Neural progenitor cell (in vitro differentiated cells): ENCODE results near the gene XPNPEP3.
"Not testable (repeated sequence)": the region's sequence is repeated elsewhere in the genome, so short reads cannot be mapped to it uniquely, and the experiment has no call there.

Experiments used
- EZH2 ChIP-seq: fragments of 200-600 bp; sonication (generic); IDR thresholded peaks from 2 replicates; pipeline ENCODE4 v1.6.1; 2017; ENCODE audit warnings: antibody characterized with exemption, mild to moderate bottlenecking, moderate library complexity
- EZH2phosphoT487 ChIP-seq: fragments of 200-600 bp; sonication (generic); IDR thresholded peaks from 2 replicates; pipeline ENCODE4 v1.6.1; 2017; ENCODE audit warnings: antibody characterized with exemption
- TF ChIP-seq, protein P1 (sequence below): fragments of 200-600 bp; sonication (generic); IDR thresholded peaks from 2 replicates; pipeline ENCODE4 v1.5.1; 2017; ENCODE audit warnings: antibody characterized with exemption, mild to moderate bottlenecking

- TF ChIP-seq, protein P1, sequence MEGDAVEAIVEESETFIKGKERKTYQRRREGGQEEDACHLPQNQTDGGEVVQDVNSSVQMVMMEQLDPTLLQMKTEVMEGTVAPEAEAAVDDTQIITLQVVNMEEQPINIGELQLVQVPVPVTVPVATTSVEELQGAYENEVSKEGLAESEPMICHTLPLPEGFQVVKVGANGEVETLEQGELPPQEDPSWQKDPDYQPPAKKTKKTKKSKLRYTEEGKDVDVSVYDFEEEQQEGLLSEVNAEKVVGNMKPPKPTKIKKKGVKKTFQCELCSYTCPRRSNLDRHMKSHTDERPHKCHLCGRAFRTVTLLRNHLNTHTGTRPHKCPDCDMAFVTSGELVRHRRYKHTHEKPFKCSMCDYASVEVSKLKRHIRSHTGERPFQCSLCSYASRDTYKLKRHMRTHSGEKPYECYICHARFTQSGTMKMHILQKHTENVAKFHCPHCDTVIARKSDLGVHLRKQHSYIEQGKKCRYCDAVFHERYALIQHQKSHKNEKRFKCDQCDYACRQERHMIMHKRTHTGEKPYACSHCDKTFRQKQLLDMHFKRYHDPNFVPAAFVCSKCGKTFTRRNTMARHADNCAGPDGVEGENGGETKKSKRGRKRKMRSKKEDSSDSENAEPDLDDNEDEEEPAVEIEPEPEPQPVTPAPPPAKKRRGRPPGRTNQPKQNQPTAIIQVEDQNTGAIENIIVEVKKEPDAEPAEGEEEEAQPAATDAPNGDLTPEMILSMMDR, result not testable (repeated sequence)
- not testable (repeated sequence) for TF ChIP-seq EZH2phosphoT487, EZH2
Observed at GRCh38 chr22:40845816-40846215, 11.1 kb upstream of the XPNPEP3 start.
